K562 (cell line): ENCODE data around the gene IRF9. TPM values are rescaled to one million over a fixed set of nuclear protein-coding genes. Genes with fewer than 3 reads are reported as not detected.

Source experiments
- ATAC-seq: fragments of 200-7000 bp; cut with Tn5 transposase; 3 replicates; pipeline ENCODE4 v1.9.1; 2020; ENCODE audit warnings: moderate library complexity
- BruUV-seq: library from RNA; stranded (reverse); fragments of 400-500 nt; replicated peaks from 2 replicates; lab custom pipeline; 2021; lab: Mats Ljungman, UMichigan
- CTCF ChIA-PET: fragments of 300-600 bp; formaldehyde crosslinking; extraction: SDS; loops from one replicate; lab custom pipeline; 2021; ENCODE audit warnings: low intra/inter-chr PET ratio; lab: Yijun Ruan, JAX
- POLR2A ChIA-PET: fragments of 300-600, 350-650 bp; sonication (Branson Sonifier 250); formaldehyde crosslinking; extraction: SDS; loops from one replicate; lab custom pipeline; 2021; ENCODE audit warnings: antibody characterized with exemption, inconsistent platforms; lab: Yijun Ruan, JAX
- DNase-seq, 4 experiments: peaks; one replicate each; pipeline versions ENCODE4 v3.0.0 to v3.0.0-alpha.2; 2011 to 2018; ENCODE audit warnings: low spot score in 3 of 4, mixed read lengths in 3 of 4; ENCODE audit errors: extremely low read depth in 1 of 4
- FAIRE-seq: peaks from 2 replicates; lab custom pipeline; 2011; peaks lifted over from hg19 to GRCh38; lab: Jason Lieb, UNC
- H2AFZ ChIP-seq: 2 replicates; pipeline ENCODE4 v1.6.0; 2011; ENCODE audit warnings: low read depth, low read length, control low read depth, inconsistent platforms
- H3K27ac ChIP-seq: fragments of 200-600 bp; 3 replicates; pipeline ENCODE4 v1.8.0; 2011; ENCODE audit warnings: low read depth, mild to moderate bottlenecking, control low read depth, inconsistent platforms, low read length, moderate library complexity, mixed read lengths; ENCODE audit errors: extremely low read depth
- H3K27me3 ChIP-seq, 2 experiments: fragments of 300-600 bp in 1 of 2; 2 replicates in 1 of 2; 3 replicates in 1 of 2; pipeline versions ENCODE4 v1.6.0 to v1.8.0; 2011; ENCODE audit warnings: inconsistent platforms in 2 of 2, low read length in 2 of 2, mild to moderate bottlenecking in 1 of 2, mixed read lengths in 1 of 2, moderate library complexity in 1 of 2; ENCODE audit not compliant: control insufficient read depth in 2 of 2, insufficient read depth in 2 of 2
- H3K36me3 ChIP-seq: fragments of 300-600 bp; 3 replicates; pipeline ENCODE4 v1.8.0; 2011; ENCODE audit warnings: mild to moderate bottlenecking, low read length, inconsistent platforms; ENCODE audit not compliant: control insufficient read depth, insufficient read depth
- H3K4me1 ChIP-seq, 2 experiments: fragments of 200-600 bp in 1 of 2; replicated peaks in 1 of 2; 2 replicates in 1 of 2; 3 replicates in 1 of 2; pipeline versions ENCODE4 v1.5.1 to v1.8.0; 2011; ENCODE audit warnings: inconsistent platforms in 2 of 2, low read length in 2 of 2, mild to moderate bottlenecking in 1 of 2, mixed read lengths in 1 of 2, moderate library complexity in 1 of 2; ENCODE audit not compliant: control insufficient read depth in 2 of 2, insufficient read depth in 2 of 2
- H3K4me2 ChIP-seq: 2 replicates; pipeline ENCODE4 v1.6.1; 2011; ENCODE audit warnings: low read length, control low read depth, inconsistent platforms, mixed read lengths; ENCODE audit not compliant: insufficient read depth
- H3K4me3 ChIP-seq: fragments of 200-600 bp; sonication (generic), shearing (Covaris generic); 2 replicates; pipeline ENCODE4 v1.5.1; 2016; ENCODE audit warnings: control low read depth, inconsistent platforms
- H3K79me2 ChIP-seq: fragments of 200-600 bp; 3 replicates; pipeline ENCODE4 v1.8.0; 2011; ENCODE audit warnings: low read length, inconsistent platforms; ENCODE audit not compliant: control insufficient read depth, insufficient read depth
- H3K9ac ChIP-seq, 2 experiments: 2 replicates each; pipeline versions ENCODE4 v1.6.0 to v1.6.1; 2011; ENCODE audit warnings: low read depth in 2 of 2, low read length in 2 of 2, control low read depth in 1 of 2, inconsistent platforms in 1 of 2, mild to moderate bottlenecking in 1 of 2, mixed read lengths in 1 of 2; ENCODE audit not compliant: insufficient read depth in 1 of 2
- H3K9me1 ChIP-seq: one replicate; pipeline ENCODE4 v1.6.0; 2011; ENCODE audit warnings: inconsistent platforms, mild to moderate bottlenecking, low read length, moderate library complexity; ENCODE audit not compliant: control insufficient read depth, insufficient read depth
- H3K9me3 ChIP-seq: replicated peaks from 2 replicates; pipeline ENCODE4 v1.5.1; 2011; ENCODE audit warnings: low read depth, low read length, inconsistent platforms; ENCODE audit not compliant: control insufficient read depth, insufficient read depth
- H4K20me1 ChIP-seq: replicated peaks from 2 replicates; pipeline ENCODE4 v1.6.1; 2011; ENCODE audit warnings: low read length, inconsistent platforms, mixed read lengths; ENCODE audit not compliant: control insufficient read depth, insufficient read depth
- CCAR2 ChIP-seq: fragments of 200-400 bp; formaldehyde crosslinking; IDR thresholded peaks from 2 replicates; pipeline ENCODE4 v1.6.1; 2017; ENCODE audit warnings: mild to moderate bottlenecking, low read depth, low read length
- DPF2 ChIP-seq: fragments of 450-650 bp; IDR thresholded peaks from 2 replicates; pipeline ENCODE4 v1.6.1; 2016
- HNRNPL ChIP-seq: fragments of 200-400 bp; formaldehyde crosslinking; IDR thresholded peaks from 2 replicates; pipeline ENCODE4 v1.6.1; 2017; ENCODE audit warnings: low read depth, mild to moderate bottlenecking, low read length
- PCBP2 ChIP-seq: fragments of 200-400 bp; formaldehyde crosslinking; IDR thresholded peaks from 2 replicates; pipeline ENCODE4 v1.6.1; 2018; ENCODE audit warnings: low read length, low read depth, mild to moderate bottlenecking, moderate library complexity; ENCODE audit not compliant: poor library complexity, severe bottlenecking
- TFAM ChIP-seq: fragments of 250-450 bp; sonication (Bioruptor Pico); conservative IDR thresholded peaks from 2 replicates; pipeline ENCODE4 v1.5.0; 2021; ENCODE audit warnings: mild to moderate bottlenecking, moderate library complexity
- ZBTB9 ChIP-seq: fragments of 450-650 bp; formaldehyde crosslinking; IDR thresholded peaks from 2 replicates; pipeline ENCODE4 v1.4.0; 2020; ENCODE audit warnings: mild to moderate bottlenecking, moderate library complexity
- ZNF282 ChIP-seq: sonication (generic); formaldehyde crosslinking; IDR thresholded peaks from 2 replicates; pipeline ENCODE4 v1.8.1; 2023; ENCODE audit warnings: missing genetic modification reagents
- ZNF347 ChIP-seq: fragments of 450-650 bp; formaldehyde crosslinking; IDR thresholded peaks from 2 replicates; pipeline ENCODE4 v1.4.0; 2020; ENCODE audit warnings: low read depth, mild to moderate bottlenecking, moderate library complexity
- ZNF444 ChIP-seq: fragments of 250-450 bp; sonication (Bioruptor Pico); IDR thresholded peaks from 2 replicates; pipeline ENCODE4 v1.4.0; 2020; ENCODE audit warnings: mild to moderate bottlenecking, moderate library complexity
- ZNF586 ChIP-seq: fragments of 450-650 bp; formaldehyde crosslinking; conservative IDR thresholded peaks from 2 replicates; pipeline ENCODE4 v1.4.0; 2020; ENCODE audit warnings: mild to moderate bottlenecking, moderate library complexity
- WGBS: fragments of 100-300 bp; shearing (Covaris generic); methylation state at CpG from one replicate; pipeline ENCODE4 v1.1.6; 2016; ENCODE audit warnings: low coverage, mixed read lengths; ENCODE audit not compliant: insufficient coverage; ENCODE audit errors: missing lambda C conversion rate; 5-methylcytosine and 5-hydroxymethylcytosine counted together
- in situ Hi-C: fragments of 300-500 bp; cut with MboI; formaldehyde crosslinking; loops from 4 replicates; pipeline ENCODE4 v1.15.0; 2018; ENCODE audit warnings: inconsistent platforms, mixed read lengths
- intact Hi-C: fragments of 100-400 bp; cut with micrococcal nuclease; formaldehyde crosslinking; loops from 2 replicates; pipeline ENCODE4 v1.14.2; 2022
- polyA plus RNA-seq, 8 experiments: library from polyadenylated mRNA; depleted of rRNA in 4 of 8; stranded (reverse) in 5 of 8; unstranded in 3 of 8; fragments of >200 nt; fragmentation: Nextera tagmentation in 2 of 8; fragmentation: Illumina TruSeq in 1 of 8; extraction: Ambion mirVana in 2 of 8; extraction: Trizol in 1 of 8; gene quantifications; 2 replicates each; pipeline versions ENCODE4 v1.2.1 to v1.2.3, GENCODE V29; 2011 to 2014; ENCODE audit warnings: inconsistent platforms in 1 of 8, missing spikeins in 1 of 8
- total RNA-seq, 7 experiments: library from RNA; depleted of rRNA in 6 of 7; stranded (reverse); fragments of >200 nt in 6 of 7; fragmentation: Illumina TruSeq in 2 of 7; extraction: Trizol in 2 of 7; gene quantifications; 2 replicates each; pipeline versions ENCODE4 v1.2.1 to v1.2.3, GENCODE V29; 2011 to 2021; ENCODE audit warnings: low replicate concordance in 1 of 7
- TF ChIP-seq, protein P1 (sequence below): IDR thresholded peaks from 2 replicates; pipeline ENCODE4 v1.6.1; 2011; ENCODE audit warnings: borderline replicate concordance, low read depth, mild to moderate bottlenecking, moderate library complexity, low read length; ENCODE audit not compliant: insufficient read depth, poor library complexity, severe bottlenecking

The IRF9 gene
- total and polyA plus RNA-seq, 9 of the 15 experiments (the other 6 are each of a cell fraction or from before 2014, with no cell fraction given), result 0.79 to 14.8 (median 6.1) TPM

DNA sequence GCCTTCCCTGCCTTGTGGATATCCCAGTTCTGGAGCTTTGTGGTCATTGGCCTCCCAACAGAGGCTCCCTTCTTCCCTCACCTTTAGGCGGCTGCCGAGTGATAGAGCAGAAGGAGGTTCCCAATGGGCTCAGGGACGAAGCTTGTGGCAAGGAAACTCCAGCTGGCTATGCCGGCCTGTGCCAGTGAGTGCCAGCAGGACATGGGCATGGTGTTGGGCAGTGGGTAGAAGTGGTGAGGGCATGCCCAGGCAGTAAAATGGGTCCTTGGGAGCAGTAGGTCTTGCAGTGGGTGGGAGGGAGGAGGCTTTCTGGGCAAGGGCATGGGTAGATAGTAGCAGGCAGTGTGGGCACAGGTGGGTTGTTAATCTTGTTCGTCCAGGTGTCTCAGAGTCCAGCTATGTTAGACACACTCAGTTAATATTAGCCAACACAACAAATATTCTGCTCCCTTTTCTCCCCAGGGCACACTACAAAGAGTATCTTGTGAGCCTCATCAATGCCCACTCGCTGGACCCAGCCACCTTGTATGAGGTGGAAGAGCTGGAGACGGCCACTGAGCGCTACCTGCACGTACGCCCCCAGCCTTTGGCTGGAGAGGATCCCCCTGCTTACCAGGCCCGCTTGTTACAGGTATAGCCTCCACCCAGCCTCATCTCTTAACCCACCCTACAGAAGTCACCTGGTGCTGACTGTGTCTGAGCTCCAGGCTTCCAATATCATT, 1.1 kb upstream of the IRF9 start:
- DNase-seq (no peak), ATAC-seq (no peak), FAIRE-seq (no peak)
- in situ Hi-C loops (no loop called here), intact Hi-C loops (no loop called here)
- ChIA-PET CTCF (interaction anchor here (0.8 kb wide), 1 partner anchor 146 kb away, joined by 4 read pairs; no protein-coding TSS in a partner anchor), POLR2A (interaction anchor here (0.9 to 1.0 kb wide), 2 partner anchors 13 to 19 kb away, joined by 3 to 4 read pairs; partner anchors contain the start of gene PSME2)
- H3K79me2 ChIP-seq, result peaks cover 10% of the 10 kb centered on the region; the same call in 2 of the 3 replicates
- no peak for TF ChIP-seq CCAR2
- TF ChIP-seq ZNF444 (CRISPR knock-in tag), result no peak
- TF ChIP-seq HNRNPL, result 0 out of 2 replicates have a peak, but pooled peaks have one; percentile 32
- no peak overlapping the region for H2AFZ ChIP-seq
- H3K9me1 ChIP-seq, result no peaks in the 10 kb centered on the region
- H4K20me1 ChIP-seq, result no peaks in the 10 kb centered on the region
- BruUV-seq, result no TSS peak
- no peaks in the 10 kb centered on the region for H3K9me3 ChIP-seq
- 0 out of 2 replicates have a peak overlapping the region, but pooled peaks have one; percentile 37 for H3K4me2 ChIP-seq
- H3K36me3 ChIP-seq, result peaks cover 70% of the 10 kb centered on the region; the same call in 2 of the 3 replicates
- H3K4me1 ChIP-seq, result peaks cover 10 to 23% of the 10 kb centered on the region in 2 experiments; a peak in 4 of 5 replicates
- H3K27me3 ChIP-seq, result no peaks in the 10 kb centered on the region
- no peak overlapping the region for H3K9ac ChIP-seq
- no peak overlapping the region for H3K4me3 ChIP-seq
- H3K27ac ChIP-seq, result no peak overlapping the region
- WGBS, result 93% methylated on average over 6 of the region's 11 CpGs

GRCh38 chr14:24160499-24160849, 591 bp upstream of the IRF9 start:
- Histone ChIP-seq H3K36me3 (peaks cover 70% of the 10 kb centered on the region; the same call in 2 of the 3 replicates), H3K4me3 (no peak overlapping the region), H2AFZ (no peak overlapping the region), H3K79me2 (peaks cover 10% of the 10 kb centered on the region; the same call in 2 of the 3 replicates), H4K20me1 (no peaks in the 10 kb centered on the region), H3K27me3 (no peaks in the 10 kb centered on the region), H3K4me2 (peak overlapping the region; percentile 37; the same call in 1 of the 2 replicates), H3K9me3 (no peaks in the 10 kb centered on the region), H3K27ac (peak overlapping the region; percentile 35; the same call in 1 of the 3 replicates), H3K9me1 (no peaks in the 10 kb centered on the region), H3K9ac (no peak overlapping the region), H3K4me1 (peaks cover 10 to 23% of the 10 kb centered on the region in 2 experiments; a peak in 4 of 5 replicates)
- intact Hi-C loops (no loop called here), in situ Hi-C loops (no loop called here)
- DNase-seq (no peak), ATAC-seq (no peak; the same call in 2 of the 3 replicates), FAIRE-seq (no peak)
- POLR2A ChIA-PET, result interaction anchor here (0.9 to 1.9 kb wide), 8 partner anchors 11 to 80 kb away, joined by 3 to 9 read pairs (median 4); partner anchors contain the start of genes IPO4, PCK2, PSME2 and RNF31
- 100% methylated on average over 3 of the region's 4 CpGs for WGBS
- no TSS peak for BruUV-seq
- CTCF ChIA-PET, result interaction anchor here (0.8 kb wide), 1 partner anchor 147 kb away, joined by 4 read pairs; no protein-coding TSS in a partner anchor
- TF ChIP-seq ZNF586 (CRISPR knock-in tag), result no peak
- no peak for TF ChIP-seq DPF2
- no peak for TF ChIP-seq ZNF347 (CRISPR knock-in tag)
- no peak for TF ChIP-seq ZNF282
- no peak for TF ChIP-seq ZBTB9 (CRISPR knock-in tag)
- TF ChIP-seq PCBP2, result no peak
- TF ChIP-seq, protein P1, sequence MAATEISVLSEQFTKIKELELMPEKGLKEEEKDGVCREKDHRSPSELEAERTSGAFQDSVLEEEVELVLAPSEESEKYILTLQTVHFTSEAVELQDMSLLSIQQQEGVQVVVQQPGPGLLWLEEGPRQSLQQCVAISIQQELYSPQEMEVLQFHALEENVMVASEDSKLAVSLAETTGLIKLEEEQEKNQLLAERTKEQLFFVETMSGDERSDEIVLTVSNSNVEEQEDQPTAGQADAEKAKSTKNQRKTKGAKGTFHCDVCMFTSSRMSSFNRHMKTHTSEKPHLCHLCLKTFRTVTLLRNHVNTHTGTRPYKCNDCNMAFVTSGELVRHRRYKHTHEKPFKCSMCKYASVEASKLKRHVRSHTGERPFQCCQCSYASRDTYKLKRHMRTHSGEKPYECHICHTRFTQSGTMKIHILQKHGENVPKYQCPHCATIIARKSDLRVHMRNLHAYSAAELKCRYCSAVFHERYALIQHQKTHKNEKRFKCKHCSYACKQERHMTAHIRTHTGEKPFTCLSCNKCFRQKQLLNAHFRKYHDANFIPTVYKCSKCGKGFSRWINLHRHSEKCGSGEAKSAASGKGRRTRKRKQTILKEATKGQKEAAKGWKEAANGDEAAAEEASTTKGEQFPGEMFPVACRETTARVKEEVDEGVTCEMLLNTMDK, result no peak
- TF ChIP-seq TFAM (CRISPR knock-in tag), result no peak
